ENCODE data around the gene ZC3H14.

ZC3H14 gene

GRCh38 chr14:88611878-88612277 is 49.0 kb downstream of the ZC3H14 start:
- DNase-seq = no peak

- no peak for DNase-seq
Observed at GRCh38 chr14:88612981-88613380, 50.1 kb downstream of the ZC3H14 start.

- DNase-seq = no peak
Observed at GRCh38 chr14:88613552-88614010, 50.7 kb downstream of the ZC3H14 start.

GRCh38 chr14:88614218-88614907 is 51.5 kb downstream of the ZC3H14 start:
- no peak for DNase-seq

- no peak for DNase-seq
Observed at GRCh38 chr14:88616697-88617096, 53.9 kb downstream of the ZC3H14 start.

- no peak for DNase-seq
Observed at GRCh38 chr14:88617479-88617878, 54.6 kb downstream of the ZC3H14 start.

- no peak for DNase-seq
Observed at GRCh38 chr14:88618476-88618875, 55.6 kb downstream of the ZC3H14 start.

GRCh38 chr14:88621100-88621499 is 58.3 kb downstream of the ZC3H14 start:
- no peak for DNase-seq

- DNase-seq = no peak
Observed at GRCh38 chr14:88625671-88626070, 62.8 kb downstream of the ZC3H14 start.

- no peak for DNase-seq
Observed at GRCh38 chr14:88628033-88628432, 65.2 kb downstream of the ZC3H14 start.

GRCh38 chr14:88628462-88628861 is 65.6 kb downstream of the ZC3H14 start:
- DNase-seq = no peak

- DNase-seq = no peak
Observed at GRCh38 chr14:88630565-88630964, 67.7 kb downstream of the ZC3H14 start.

- DNase-seq = no peak
Observed at GRCh38 chr14:88631091-88631490, 68.3 kb downstream of the ZC3H14 start.

GRCh38 chr14:88632512-88632911 is 69.7 kb downstream of the ZC3H14 start:
- DNase-seq = no peak

GRCh38 chr14:88639221-88639620 is 76.4 kb downstream of the ZC3H14 start:
- no peak for DNase-seq

GRCh38 chr14:88660056-88660455 is 97.2 kb downstream of the ZC3H14 start:
- no peak for DNase-seq

GRCh38 chr14:88667555-88668273 is 104.9 kb downstream of the ZC3H14 start:
- peak; percentile 54 for DNase-seq

- no peak for DNase-seq
Observed at GRCh38 chr14:88668448-88669116, 105.7 kb downstream of the ZC3H14 start.

GRCh38 chr14:88669346-88669745 is 106.5 kb downstream of the ZC3H14 start:
- no peak for DNase-seq

All from NCI-H524 treated with DMSO at 0.1 percent for 48 hours (cell line).